HG02571 (cell line): ENCODE measurements around the gene SMARCC2.
A peak's percentile ranks its signal among the peaks of the same experiment; 100 is the strongest.

Experiments
- ATAC-seq: cut with Tn5 transposase; IDR thresholded peaks from one replicate; pipeline ENCODE4 v1.9.1; 2021; ENCODE audit warnings: mild to moderate bottlenecking, moderate library complexity; ENCODE audit not compliant: unreplicated experiment

SMARCC2 gene

DNA sequence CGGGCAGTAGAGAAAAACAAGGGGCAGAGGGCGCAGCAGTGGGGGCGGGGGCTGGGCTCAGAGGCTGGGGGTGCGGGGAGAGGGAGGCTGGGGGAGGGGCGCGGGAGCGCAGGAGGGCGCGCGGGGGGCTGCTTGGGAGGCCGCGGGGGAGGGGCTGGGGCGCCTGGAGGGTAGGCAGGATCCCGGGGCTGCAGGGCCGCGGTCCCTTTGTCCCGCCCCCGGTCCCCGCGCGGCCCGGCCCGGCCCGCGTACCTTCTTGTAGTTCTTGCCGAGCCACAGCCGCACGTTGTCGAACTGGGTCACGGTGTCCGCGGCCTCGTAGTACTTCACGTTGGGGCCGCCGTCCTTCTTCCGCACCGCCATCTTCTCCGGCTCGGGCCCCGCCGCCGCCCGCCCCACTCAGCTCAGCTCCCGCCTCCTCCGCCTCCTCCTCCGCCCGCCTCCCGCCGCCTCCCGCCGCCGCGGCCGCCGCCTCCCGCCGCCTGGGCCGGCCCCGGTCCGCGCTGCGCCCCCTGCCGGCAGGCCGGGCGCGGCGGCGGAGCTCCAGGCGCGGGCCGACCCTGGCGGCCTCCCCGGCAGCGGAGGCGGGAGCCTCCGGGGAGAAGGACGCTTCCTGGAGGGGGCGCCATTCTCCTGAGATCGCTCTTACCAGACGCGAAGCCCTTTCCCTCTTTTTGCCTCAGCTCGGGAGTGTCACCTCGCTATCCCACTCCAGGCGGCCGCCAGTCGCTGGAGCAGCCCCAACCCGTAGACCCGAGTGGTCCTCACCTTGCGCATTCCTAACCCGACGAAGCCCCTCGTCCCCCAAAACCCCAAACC is at the start of gene SMARCC2:
TSS of gene SMARCC2 (minus strand) at position 385 of the 819 bp plus-strand sequence. CDS start at position 363, 22 bp downstream.
- ATAC-seq, result peak; percentile 74

DNA sequence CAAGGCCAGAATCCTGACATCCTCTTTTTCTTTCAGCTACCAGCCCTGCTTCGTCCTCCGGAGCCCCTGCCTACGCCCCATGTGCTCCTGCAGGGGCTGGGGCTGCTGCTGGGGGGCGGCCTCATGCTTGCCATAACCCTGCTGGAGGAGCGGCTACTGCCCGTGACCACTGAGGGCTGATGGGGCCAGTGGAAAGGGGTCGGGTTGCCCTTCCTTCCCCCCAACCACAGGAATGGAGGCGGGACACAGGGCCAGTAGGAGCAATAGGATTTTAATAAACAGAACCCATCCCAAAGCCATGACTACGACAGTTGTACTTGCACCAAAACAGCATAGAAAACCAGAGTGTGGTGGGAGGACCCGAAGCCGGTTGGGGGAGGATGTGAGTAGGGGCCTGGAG is 48.3 kb upstream of the SMARCC2 start:
- no peak for ATAC-seq

DNA sequence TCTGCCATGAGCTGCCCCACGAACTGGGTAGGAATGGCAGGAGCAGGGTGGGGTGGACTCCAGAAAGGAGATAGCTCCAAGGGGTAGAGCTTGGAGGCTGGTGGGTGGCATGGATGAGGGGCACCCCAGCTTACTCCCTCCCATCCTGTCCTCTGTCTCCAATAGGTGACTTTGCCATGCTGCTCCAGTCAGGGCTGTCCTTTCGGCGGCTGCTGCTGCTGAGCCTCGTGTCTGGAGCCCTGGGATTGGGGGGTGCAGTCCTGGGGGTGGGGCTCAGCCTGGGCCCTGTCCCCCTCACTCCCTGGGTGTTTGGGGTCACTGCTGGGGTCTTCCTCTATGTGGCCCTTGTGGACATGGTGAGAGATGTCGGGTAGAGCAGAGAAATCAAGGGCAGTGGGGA is 47.7 kb upstream of the SMARCC2 start:
- ATAC-seq, result no peak

DNA sequence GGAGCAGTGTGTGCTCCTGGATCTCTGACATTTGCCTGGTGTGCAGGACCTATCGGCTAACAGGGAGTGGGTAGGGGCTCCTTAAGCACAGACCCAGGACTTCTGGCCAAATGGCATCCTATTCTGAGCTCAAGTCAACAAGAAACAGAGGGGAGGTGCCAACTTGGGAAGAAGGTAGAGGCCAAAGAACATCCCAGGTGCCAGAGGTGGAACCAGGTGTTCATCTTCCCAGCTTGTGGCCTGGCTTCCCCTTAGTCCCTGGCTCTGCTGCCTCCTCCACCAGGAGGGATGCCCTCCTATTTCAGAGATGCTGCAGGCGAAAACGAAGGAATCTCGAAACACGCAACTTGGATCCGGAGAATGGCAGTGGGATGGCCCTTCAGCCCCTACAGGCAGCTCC is 46.8 kb upstream of the SMARCC2 start:
- ATAC-seq, result no peak

DNA sequence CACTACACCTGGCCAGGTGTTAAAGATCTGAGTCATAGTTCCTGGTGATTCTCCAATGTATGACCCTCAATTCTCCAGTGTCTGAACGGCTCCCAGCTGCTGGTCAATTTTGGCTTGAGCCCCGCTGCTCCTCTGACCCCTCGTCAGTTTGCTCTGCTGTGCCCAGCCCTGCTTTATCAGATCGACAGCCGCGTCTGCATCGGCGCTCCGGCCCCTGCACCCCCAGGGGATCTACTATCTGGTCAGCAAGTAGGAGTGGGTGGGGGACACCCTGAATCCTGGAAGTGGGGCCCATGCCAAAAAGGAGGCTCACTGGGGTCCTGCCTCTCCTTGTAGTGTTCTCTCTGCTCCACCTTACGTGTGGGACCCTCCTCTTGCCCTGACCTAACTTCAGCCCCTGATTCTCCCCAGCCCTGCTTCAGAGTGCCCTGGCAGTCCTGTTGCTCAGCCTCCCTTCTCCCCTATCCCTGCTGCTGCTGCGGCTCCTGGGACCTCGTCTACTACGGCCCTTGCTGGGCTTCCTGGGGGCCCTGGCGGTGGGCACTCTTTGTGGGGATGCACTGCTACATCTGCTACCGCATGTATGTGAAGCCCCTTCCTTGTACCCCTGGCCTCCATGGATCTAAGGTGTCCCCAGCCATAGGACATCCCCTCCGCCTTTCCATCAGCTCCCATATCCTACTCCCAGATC is 45.6 kb upstream of the SMARCC2 start:
- no peak for ATAC-seq

DNA sequence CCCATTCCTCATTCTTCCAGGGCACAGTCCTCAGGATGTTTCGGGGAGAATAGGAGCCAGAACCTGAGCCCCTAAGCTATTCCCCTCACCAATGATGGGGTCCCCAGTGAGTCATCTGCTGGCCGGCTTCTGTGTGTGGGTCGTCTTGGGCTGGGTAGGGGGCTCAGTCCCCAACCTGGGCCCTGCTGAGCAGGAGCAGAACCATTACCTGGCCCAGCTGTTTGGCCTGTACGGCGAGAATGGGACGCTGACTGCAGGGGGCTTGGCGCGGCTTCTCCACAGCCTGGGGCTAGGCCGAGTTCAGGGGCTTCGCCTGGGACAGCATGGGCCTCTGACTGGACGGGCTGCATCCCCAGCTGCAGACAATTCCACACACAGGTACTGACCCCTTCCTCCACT is 41.9 kb upstream of the SMARCC2 start:
- no peak for ATAC-seq

DNA sequence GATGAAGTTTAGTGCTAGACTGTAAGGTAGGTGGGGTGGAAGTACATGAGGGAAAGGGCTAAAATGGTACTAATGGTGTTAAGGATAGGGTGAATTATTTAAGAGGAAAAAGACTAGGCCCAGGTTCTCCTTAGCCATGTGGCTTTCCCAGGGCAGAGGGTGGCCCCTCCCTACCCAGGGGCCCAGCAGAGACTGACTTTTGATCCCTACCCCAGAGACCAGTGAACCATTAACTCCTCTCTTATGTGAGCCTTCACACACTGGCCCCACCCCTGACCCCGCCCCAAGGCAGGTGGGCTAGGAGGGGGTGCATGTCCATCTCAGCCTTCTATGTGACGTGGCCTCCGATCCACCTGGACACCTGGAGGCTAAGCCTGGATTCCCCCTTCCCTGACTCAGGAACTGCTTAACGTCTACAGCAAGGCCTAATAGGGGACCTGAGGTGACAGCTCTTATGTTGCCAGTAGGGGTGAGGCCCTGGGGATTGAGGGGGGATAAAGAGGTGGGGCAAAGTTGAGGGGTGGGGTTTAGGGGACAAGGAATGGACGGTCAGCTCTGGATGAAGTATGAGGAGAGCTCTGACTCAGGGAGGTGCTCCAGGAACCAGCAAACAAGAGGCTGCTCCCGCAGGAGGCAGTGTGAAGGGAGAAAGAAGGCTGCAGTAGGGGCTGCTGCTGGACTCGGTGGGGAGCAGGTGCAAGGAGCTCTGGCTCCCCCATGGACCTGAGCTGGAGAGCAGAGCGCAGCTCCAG is 41.3 kb upstream of the SMARCC2 start:
- no peak for ATAC-seq

DNA sequence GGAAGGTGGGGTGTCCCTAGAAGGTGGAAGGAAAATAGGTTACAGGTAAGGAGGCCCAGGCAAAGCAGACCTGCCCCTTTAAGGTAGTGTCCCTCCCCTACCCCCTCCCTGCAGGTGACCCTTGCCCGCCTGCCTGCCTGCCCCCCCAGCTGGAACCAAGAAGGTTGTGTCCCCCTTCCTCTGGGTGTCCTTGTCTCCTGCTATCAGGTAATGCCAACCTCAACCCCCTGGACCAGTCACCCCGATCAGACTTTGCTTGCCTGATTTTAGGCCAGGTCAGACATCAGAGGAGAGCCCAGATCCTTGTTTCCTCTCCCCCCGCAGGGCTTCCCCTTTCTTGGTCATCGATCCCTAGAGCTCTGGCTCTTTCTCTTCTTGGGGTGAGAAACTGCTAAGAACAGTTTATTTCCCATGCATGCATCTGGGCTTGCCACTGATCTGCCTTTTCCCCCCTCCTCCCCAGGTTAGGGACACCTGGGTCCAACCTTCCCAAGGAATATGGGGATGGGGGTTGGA is 40.7 kb upstream of the SMARCC2 start, which contains the start of gene SLC39A5:
TSS of gene SLC39A5 (plus strand) at position 136 of the 516 bp plus-strand sequence. CDS start 1,224 bp downstream, outside the sequence.
- ATAC-seq, result no peak

DNA sequence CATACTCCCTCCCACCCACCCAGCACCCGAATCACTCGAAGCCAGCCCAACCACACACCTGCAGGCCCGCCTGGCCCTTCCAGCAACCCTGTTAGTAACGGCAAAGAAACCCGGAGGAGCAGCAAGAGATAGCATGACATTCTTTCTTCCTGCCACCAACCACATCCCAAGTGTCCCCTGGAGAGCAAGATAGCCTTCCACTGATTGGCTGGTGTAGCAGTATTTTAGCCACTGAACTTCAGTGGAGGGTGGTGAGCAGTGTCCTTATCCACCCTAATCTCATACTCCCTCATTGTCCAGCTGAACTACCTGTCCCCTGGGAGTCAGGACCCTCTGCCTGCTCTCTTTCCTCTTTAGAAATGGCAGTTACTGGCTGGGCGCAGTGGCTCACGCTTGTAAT is 39.8 kb upstream of the SMARCC2 start:
- ATAC-seq, result no peak

DNA sequence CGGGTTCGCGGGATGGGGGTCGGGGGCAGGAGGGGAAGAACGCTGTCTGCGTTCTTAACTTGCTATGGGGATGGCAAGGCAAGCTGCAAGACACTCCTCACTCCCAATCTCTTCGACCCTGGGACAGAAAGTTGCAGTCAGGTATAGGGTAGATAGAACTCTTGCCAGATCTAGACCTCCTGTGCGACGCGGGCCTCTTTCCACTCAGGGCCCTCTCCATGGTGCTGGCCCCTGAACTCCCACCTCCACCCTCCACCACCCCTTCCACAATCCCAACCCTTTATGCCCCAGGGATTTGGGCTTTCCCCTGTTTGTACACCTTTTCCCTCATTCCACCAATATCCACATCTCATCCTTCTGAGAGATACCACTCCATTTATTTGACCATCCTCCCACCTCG is 35.7 kb upstream of the SMARCC2 start:
- ATAC-seq, result no peak

DNA sequence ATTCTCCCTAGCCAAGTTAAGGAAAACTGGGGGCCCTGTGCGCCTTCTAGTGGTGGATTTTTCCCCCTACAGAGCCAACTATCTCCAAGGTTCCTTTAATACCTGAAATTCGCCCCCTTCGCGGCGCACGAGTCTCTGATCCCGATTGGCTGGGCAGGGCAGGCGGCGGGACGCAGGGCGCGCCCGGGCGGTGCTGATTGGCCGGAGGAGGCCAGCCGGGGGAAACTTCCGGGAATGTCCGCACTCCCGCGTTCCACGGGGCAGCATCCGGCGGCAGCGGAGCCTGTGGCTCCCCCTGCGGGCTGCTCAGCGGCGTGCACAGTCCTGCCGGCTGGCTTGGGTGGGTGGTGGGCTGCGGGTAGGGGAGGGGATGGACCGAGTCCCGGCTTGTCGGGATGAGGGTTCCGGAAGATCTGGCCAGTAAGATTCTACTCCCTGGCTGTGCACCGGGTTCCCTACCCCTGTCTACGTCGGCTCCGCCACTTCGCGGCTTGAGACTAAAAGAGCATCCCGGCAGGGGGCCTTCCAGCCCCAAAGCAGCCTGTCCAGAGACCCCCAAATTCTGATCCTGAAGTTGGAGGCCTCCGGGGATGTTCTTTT is 34.9 kb upstream of the SMARCC2 start, which contains the start of gene NABP2:
TSS of gene NABP2 (plus strand) at position 241 of the 600 bp plus-strand sequence. CDS start 515 bp downstream, outside the sequence.
- peak; percentile 67 for ATAC-seq

DNA sequence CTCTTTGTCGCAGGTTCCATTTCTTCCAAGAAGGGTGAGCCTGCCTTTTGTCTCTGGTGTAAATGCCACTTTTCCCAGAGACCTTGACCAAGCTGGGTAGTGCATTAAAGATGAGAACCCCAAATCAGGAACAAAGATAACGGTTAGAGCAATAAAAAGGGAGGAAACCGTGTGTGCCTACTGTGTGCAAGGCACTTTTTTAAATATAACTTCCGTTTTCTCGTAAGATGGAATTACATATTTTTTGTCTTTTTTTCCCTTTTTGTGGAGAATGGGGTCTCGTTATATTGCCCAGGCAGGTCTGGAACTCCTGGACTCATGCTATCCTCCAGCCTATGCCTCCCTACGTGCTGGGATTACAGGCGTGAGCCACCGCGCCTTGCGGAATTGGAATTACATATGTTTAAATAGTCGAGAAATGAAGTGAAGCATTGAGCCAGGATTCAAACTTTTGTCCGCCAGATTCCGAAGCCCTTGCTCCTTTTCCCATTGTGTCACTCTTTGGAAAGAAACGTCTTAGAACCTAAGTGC is 34.4 kb upstream of the SMARCC2 start:
- no peak for ATAC-seq

DNA sequence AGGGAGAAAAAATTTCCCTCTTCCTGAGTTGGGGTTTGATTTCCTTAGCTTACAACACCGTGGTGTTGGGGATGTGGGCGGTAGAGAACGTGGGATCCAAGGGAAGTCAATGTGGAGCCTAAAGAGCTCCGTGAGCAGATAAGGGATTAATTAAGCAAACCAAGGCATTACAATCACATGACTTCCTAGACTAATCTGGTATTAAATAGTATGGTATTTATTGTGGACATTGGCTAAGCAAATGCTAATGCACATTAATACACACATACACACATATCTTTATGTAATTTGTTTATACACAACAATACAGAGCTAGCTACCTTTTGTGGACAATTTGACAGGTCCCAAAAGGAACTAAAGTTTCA is 33.2 kb upstream of the SMARCC2 start:
- no peak for ATAC-seq

DNA sequence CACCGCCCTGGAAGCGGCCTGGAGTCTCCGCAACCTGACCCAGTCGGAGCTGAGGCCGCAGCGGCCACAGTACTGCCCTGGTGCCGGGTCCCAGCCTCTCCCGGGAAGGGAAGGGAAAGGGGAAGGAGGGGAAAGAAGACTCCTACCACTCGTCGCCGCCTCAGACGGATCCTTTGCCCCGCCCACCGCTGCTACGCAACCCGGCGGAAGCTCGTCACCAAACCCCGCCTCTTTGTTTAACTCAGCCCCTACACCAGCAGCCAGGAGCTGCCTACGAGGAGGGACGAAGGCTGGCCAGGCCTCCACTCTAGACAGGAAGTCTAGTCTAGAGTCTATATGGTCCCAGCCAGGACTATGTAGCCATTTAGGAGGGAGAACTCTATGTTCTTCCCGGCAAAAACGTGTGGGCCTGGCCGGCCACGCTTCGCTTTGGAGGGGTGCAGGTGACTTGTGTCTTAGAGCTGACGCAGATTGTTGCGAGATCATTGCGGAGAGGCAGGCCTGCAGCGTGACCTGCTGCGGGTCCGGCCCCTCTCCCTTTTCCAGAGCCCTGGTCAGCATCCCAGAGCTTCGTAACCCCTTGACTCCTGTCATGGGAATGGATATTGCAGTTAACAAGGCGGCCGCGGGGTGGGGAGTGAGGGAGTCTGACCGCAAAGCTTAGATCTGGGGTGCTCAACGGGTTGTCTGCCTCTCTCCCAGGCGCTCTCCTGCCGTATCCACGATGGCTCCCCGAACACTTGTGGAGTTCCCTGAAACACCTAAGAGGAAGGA is 32.7 kb upstream of the SMARCC2 start, which contains the start of gene RNF41:
TSS of gene RNF41 (minus strand) at position 166 of the 774 bp plus-strand sequence. CDS start 7,875 bp downstream, outside the sequence.
- peak; percentile 74 for ATAC-seq

DNA sequence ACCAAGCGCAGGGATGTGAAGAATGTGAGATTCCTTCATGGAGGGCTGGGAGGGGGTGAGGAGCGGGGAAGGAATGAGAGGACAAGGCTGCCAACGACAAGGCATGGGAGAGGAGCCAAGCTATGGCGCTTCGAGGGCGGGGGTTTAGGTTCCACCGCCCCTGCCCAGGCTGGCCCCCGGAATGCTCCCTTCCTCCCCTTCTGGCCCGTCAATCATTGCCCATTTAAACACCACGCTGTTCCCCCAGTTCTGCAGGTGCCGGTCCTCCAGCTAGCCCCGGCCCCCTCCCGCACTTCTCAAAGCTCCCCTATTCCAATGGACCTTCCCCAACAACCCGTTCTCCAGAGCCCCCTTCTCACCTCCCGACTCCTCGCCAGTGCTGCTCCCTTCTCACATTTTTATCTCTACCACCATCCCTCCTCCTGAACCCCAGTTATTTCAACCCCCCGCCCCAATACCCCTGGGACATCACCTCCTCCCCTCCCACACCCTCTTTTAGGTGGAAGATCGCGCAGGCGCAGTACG is 32.0 kb upstream of the SMARCC2 start:
- peak; percentile 18 for ATAC-seq

DNA sequence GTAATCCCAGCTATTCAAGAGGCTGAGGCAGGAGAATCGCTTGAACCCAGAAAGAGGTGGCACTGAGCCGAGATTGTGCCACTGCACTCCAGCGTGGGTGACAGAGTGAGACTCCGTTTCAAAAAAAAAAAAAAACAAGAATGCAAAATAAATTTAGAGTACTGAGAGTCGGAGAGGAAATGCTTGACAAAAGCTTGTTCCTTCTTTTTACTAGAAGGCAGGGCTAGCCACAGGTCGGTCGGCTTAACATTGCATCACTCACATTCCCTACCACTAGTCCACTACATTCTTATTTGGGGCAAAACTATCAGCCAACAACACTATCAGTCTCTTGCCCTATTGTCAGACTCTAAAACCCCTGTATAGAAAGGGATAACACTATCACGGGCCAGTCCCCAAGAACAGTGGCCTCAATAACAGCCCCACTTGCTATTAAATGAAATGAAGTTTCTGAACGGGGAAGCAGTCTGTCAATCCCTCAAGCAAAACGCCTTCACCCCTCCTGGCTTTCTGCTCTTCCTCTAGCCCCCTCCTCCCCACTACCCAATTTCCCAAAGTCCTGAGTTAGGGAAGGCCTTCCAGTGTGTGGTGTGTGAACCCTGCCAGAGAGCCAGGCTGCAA is 31.4 kb upstream of the SMARCC2 start:
- no peak for ATAC-seq

DNA sequence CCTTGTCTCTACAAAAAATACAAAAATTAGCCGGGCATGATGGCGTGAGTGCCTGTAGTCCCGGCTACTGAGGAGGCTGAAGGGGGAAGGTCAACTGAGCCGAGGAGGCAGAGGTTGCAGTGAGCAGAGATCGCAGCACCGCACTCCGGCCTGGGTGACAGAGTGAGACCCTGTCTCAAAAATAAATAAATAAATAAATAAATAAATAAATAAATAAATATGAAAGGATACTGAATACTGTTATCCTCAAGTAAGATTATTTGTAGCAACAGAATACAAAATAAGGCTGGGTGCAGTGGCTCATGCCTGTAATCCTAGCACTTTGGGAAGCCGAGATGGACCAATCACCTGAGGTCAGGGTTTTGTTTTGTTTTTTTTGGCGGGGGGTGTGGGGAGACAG is 30.6 kb upstream of the SMARCC2 start:
- ATAC-seq, result no peak

DNA sequence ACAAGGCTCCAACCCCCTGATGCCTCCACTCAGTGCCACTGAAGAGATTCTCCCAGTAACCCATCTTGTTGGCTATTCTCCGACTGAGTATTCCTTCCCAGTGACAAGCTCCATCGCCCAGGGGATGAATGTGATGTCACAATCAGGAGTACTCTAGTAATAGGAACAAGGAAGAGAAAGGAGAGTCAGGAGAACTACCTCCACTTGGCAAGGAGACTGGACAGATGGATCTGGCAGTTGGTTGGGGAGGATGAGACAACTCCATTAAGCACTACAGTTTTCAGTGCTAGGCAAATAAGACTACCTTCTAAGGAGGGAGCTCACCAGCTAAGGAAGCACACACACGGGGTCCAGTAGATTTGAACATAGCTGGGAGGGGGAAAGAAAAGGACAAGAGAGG is 27.2 kb upstream of the SMARCC2 start:
- no peak for ATAC-seq

DNA sequence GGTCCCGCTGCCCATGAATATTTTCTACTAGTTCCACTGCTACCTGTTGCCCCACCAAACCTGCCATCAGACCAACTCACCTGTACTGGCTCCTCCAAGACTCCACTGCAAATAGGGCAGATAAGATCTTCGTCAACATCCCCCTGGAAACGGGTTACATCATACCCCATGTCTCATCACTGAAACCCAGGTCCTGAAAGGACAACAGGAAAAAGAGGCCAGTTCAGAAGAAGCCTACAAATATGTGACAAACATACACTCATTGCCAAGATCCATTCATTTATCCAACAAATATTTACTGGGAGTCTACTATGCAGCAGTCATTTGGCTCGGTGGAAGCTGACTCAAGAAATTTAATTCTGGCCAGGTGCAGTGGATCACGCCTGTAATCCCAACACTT is 24.6 kb upstream of the SMARCC2 start:
- ATAC-seq, result no peak
